SH-SY5Y (cell line): Measurements from ENCODE around the gene PDE1A.

Experiments used
- GATA2 ChIP-seq: IDR thresholded peaks from 2 replicates; pipeline ENCODE4 v1.6.1; 2011; ENCODE audit warnings: mild to moderate bottlenecking, low read depth, low read length
- GATA3 ChIP-seq: IDR thresholded peaks from 2 replicates; pipeline ENCODE4 v1.6.1; 2011; ENCODE audit warnings: low read depth, mild to moderate bottlenecking, low read length, moderate library complexity

PDE1A gene

DNA sequence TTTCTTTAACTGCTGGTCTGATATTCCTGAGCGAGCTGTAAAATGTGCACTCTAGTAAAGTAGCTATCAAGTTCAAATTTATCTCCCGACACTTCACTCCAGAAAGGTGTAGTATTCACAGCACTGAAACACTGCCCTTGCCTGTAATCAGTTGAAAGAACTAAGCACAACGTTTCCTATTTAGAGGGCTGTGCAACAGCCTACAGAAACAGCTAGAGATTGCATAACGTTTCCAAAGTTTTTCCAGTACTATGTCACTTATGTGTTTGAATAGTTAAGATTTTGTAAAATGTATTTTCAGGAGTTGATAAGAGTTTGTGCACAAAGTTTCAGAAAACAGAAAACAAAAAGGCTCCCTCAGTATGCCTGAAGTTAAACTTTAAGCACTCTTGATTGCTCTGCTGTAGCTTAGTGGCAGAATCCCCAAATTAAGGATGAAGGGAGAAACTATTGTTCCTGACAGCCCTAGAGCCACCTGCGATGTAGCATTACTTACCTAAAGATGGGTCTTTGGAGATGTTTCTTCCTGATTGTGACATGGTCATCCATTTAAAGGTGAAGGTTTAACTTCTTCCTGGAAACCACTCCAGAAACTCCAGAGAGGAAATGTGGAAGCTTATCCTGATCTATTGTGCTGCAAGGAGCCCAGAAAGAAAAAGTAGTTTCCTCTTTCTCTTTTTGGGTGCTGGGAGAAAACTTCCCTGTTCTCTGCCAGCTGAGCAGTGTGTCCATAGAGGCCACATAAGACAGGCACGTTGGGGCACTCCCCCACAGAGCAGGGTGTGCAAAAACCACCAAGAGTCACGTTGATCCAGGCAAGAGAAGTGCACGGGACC, 536 bp downstream of the PDE1A start:
- TF ChIP-seq GATA3 (no peak), GATA2 (no peak)

DNA sequence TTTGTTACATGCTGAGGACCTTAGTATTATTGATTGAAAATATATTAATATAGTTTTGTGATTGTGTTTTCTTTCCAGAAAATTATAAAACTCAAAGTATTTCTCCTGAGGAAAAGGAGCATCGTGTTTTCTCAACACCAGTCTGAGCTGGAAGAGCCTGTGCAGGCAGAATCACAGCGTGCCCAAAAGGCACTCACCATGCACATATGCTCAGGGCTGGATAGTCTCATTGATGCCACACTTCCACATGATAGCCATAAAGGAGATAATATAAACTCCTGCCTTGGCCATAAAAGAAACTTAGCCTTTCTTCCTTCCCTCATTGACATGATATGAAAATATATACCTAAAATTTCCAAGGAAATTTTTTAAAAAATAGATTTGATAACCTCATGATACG, 4.0 kb downstream of the PDE1A start:
- no peak for TF ChIP-seq GATA3
- no peak for TF ChIP-seq GATA2

DNA sequence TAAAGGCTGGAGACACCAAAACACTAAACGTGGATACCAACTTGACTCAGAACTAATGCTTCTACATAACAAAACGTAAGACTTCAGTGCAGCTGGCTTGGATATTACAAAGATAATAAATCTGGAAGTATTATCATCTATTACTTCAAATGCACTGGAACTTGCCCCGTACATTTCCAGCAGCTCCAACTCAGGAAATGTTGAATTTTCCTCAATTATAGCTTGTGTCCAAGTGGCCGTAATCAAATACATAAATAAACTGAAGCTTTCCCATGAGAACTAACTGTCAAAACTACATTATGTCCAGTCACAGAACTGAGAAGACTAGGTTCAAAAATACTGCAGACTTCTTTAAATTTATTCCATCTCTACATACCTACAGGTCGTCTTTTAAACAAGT, 6.2 kb downstream of the PDE1A start:
- TF ChIP-seq GATA2 (no peak), GATA3 (no peak)

DNA sequence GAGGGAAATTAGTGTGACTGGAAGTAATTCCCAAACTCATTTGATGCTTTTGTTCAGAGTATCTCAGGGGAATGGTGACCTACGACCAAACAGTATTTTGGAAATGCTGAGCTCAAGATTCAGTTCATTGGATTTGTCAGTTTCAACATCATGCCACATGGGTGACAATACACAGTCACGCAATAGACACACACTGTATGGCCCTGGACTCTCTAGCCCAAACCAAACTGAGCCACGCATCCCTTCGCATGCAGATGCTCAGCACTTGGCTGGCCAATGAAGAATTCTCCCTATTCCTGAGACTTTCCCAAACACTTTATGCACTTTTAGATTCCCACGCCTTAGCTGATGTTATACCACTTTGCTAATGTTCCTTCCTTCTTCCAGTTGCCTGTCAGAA, 10.0 kb downstream of the PDE1A start:
- TF ChIP-seq GATA3 (no peak), GATA2 (no peak)

DNA sequence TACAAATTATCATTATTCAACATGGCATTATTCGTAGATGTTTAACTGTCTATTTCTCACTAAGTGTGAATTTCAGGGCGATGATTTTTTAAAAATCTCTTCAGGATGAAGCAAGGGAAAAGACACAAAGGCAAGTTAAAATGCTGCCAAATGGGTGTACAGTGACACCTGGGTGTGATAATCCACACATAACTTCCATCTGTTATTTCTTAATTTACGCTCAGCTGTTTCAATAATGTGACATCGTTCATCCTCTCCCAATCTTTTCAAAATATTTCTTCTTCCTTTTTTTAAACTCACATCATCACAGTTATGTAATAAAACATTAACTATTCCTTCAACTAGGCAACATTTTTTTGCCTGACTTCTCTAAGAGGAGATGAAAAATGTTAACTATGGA, 10.6 kb downstream of the PDE1A start:
- TF ChIP-seq GATA3 (no peak), GATA2 (no peak)

DNA sequence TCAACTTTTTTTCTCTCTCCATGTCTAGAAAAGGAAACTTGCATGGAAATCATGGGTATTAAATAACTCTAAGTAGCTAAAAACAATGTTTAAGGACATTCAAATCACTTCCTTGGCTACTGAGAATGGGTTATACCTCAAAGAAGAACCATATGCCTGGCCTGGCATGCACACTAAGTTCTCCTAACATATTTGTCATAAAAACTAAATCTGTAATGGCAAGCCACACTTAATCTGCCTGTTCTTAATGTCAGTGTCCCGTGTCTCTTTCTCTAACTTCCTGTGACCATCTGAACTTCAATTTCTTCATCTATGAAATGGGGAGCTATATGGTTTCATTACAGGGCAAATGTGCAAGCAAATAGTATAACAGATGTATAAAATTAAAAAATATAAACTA, 11.1 kb downstream of the PDE1A start:
- TF ChIP-seq GATA2, result no peak
- TF ChIP-seq GATA3, result no peak

DNA sequence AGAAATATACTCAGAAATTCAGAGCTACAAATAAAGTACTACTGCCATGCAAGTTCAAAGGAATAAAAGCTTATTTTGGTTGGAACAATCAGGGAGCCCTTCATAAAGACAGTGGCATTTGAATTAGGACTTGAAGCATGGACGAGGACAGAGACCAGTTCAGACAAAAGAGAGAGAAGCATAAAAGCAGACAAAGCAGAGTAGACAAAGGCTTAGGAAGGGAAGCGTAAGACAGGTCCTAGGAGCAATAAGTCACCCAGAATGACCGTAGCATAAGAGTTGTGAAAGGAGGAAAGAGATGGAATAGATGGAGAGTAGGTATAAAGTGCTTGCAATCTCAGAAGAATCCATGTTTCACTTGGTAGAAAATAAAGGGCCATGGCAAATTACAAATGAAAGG, 14.0 kb downstream of the PDE1A start:
- TF ChIP-seq GATA3 (no peak), GATA2 (no peak)

DNA sequence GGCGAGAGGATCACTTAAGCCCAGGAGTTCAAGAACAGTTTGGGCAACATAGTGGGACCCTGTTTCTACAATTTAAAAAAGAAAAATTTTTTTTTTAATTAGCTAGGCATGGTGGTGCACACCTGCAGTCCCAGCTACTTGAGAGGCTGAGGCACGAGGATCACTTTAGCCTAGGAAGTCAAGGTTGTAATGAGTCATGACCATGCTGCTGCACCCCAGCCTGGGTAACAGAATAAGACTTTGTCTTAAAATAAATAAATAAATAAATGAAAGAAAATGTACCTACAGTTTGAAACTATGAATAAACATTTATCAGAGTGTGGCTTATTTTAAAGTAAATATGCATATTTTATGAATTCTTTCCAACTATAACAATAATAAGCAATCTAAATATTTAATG, 16.7 kb downstream of the PDE1A start:
- TF ChIP-seq GATA2 (no peak), GATA3 (no peak)

DNA sequence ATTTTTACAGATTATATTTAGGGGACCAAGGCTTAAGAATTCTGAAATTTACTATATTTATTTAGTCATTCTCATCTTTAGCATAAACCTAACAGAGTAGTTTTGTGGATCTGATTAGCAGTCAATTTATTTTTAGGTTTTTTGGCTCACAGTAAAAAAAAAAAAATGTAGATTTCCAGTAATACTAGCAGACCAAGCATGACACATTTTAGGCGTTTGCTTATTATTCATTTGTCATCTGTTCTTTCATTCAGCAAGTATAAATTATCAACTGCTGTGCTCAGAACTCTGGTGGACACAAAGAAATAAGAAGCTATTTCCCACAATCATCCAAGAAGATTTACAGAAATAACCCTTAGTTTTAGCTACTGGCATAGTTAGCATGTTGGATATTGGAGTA, 20.6 kb downstream of the PDE1A start:
- TF ChIP-seq GATA2 (no peak), GATA3 (no peak)

DNA sequence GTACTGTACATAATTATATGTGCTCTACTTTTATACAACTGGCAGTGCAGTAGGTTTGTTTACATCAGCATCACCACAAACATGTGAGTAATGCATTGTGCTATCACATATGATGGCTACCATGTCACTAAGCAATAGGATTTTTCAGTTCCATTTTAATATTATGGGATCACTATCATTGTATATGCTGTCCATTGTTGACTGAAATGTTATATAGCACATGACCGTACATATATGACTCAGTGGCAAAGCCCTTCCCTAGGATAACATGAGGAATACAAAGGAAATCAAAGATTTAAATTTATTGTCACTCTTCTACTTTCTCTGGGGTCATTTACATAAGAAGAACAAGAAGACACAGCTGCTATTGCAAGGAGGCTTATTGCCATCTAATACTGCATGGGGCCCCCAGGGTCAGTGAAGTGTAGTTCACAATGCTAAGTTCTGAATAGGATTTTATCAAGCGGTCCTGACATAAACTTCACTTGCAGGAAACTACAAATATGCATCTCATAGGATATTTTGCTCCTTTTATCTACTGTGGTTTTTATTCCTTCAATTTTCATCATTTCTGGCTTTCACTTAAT, 21.8 kb downstream of the PDE1A start:
- TF ChIP-seq GATA2, result no peak
- no peak for TF ChIP-seq GATA3

DNA sequence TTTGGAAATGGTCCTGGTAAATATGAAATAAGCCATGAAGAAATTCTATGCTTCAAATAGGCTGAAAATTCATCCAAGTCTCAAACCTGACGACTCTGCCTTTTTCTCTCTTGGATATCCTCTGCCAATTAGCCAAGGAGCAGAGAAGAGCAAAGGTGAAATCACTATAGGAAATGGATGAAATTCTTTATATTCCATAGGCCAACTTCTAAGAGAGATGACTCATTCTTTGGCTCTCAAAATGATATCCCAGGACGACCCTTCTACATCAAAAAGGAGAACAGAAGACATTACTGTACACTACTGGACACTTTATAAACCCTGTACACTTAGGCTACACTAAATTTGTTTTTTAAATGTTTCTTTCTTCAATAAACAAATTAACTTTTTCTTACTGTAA, 22.7 kb downstream of the PDE1A start:
- TF ChIP-seq GATA3, result no peak
- no peak for TF ChIP-seq GATA2

DNA sequence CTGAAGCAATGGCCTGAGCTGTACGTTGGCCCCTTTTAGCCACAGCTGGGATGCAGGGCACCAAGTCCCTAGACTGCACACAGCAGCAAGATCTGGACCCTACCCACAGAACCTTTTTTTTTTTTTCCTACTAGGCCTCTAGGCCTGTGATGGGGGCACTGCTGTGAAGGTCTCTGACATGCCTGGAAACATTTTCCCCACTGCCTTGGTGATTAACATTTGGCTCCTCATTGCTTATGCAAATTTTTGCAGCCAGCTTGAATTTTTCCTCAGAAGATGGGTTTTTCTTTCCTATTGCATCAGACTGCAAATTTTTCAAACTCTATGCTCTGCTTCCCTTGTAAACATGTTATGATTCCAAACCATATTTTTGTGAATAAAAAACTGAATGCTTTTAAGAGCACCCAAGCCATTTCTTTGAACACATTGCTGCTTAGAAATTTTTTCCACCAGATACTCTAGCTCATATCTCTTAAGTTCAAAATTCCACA, 33.5 kb downstream of the PDE1A start:
- no peak for TF ChIP-seq GATA2
- TF ChIP-seq GATA3, result no peak

DNA sequence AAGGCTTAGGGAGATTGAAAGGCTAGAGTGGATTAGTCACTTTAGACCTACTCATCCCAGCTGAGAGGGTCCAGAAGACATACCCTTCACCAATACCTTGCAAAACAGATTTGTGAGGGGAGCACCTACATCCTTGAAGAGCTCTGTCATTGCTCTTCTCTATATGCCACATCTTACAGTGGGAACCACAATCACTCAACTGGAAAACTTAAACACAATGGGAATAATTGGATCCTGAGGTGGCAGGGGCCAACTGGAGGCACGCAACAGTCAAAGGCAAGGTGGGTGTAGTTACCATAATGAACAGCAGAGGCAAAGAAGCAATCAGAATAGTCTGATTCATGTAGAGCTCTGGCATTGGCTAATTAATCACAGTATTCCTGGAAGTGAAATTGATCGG, 35.4 kb downstream of the PDE1A start:
- TF ChIP-seq GATA2 (no peak), GATA3 (no peak)

DNA sequence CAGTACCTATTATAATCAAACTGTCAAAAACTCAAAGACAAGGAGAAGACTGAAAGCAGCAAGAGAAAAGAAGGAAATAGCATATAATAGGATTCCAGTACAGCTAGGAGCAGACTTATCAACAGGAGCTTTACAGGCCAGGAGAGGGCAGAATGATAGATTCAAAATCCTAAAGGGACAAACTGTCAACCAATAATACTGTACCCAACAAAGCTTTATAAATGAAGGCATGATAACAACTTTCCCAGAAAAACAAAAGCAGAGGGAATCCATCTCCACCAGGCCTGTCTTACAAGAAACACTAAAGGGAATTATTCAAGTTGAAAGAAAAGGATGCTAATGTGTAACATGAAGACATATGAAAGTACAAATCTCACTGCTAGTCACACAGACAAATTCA, 42.0 kb downstream of the PDE1A start:
- TF ChIP-seq GATA2 (no peak), GATA3 (no peak)

DNA sequence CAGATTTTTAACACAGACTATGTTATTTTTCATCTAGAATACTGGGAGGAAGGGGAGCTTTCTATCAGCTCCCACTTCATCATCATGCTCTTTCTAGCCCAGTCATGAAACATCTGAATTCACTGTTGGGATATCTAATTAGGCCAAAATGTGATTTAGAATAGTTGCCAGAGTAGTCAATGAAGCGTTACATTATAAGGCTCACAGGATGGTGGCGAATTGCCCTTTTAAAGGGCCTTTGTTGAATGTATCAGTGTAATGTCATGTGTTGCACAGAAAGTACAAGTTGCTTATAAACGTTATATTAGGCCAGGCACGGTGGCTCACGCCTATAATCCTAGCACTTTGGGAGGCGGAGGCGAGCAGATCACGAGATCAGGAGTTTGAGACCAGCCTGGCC, 45.6 kb downstream of the PDE1A start:
- no peak for TF ChIP-seq GATA3
- TF ChIP-seq GATA2, result no peak
